B cell (primary cell): Measurements from ENCODE around the gene DYNC1I1. TPM values are rescaled to one million over a fixed set of nuclear protein-coding genes. Genes with fewer than 3 reads are reported as not detected.

Experiments
- ATAC-seq: fragments of 200-7000 bp; cut with Tn5 transposase; one replicate; pipeline ENCODE4 v1.10.0; 2021; ENCODE audit warnings: low read depth, mild to moderate bottlenecking, moderate number of reproducible peaks, moderate library complexity
- CTCF ChIA-PET: fragments of 350-600 bp; sonication (Branson Sonifier 250); formaldehyde crosslinking; loops from one replicate; lab custom pipeline; 2021; ENCODE audit warnings: antibody characterized with exemption, inconsistent platforms; lab: Charles Lee
- POLR2A ChIA-PET: fragments of 350-600 bp; sonication (Branson Sonifier 250); formaldehyde crosslinking; loops from one replicate; lab custom pipeline; 2021; ENCODE audit warnings: antibody characterized with exemption; lab: Charles Lee
- DNase-seq: peaks from one replicate; pipeline ENCODE4 v3.0.0; 2013
- H2AFZ ChIP-seq: 2 replicates; pipeline ENCODE4 v1.6.1; 2012; ENCODE audit warnings: mild to moderate bottlenecking, low read depth, low read length; ENCODE audit not compliant: insufficient read depth, poor library complexity, severe bottlenecking
- H3K27ac ChIP-seq, 2 donors: 1 replicate in 1 of 2; 2 replicates in 1 of 2; pipeline ENCODE4 v1.5.1; 2012 to 2013; ENCODE audit warnings: low read length in 2 of 2, mild to moderate bottlenecking in 2 of 2, moderate library complexity in 1 of 2
- H3K27me3 ChIP-seq, 4 experiments: fragments of 200-600 bp in 1 of 4; sonication (generic) in 1 of 4; replicated peaks in 1 of 4; 1 replicate in 2 of 4; 2 replicates in 2 of 4; pipeline versions ENCODE4 v1.6.1 to v1.7.0; 2013 to 2016; ENCODE audit warnings: low read length in 3 of 4, mild to moderate bottlenecking in 2 of 4, mixed read lengths in 1 of 4, moderate library complexity in 1 of 4; ENCODE audit not compliant: insufficient read depth in 4 of 4, control insufficient read depth in 3 of 4; ENCODE audit errors: control extremely low read depth in 1 of 4
- H3K36me3 ChIP-seq, 2 experiments: replicated peaks in 1 of 2; 1 replicate in 1 of 2; 2 replicates in 1 of 2; pipeline versions ENCODE4 v1.6.1 to v1.7.1; 2013; ENCODE audit warnings: low read length in 1 of 2; ENCODE audit not compliant: insufficient read depth in 2 of 2, control insufficient read depth in 1 of 2; ENCODE audit errors: control extremely low read depth in 1 of 2, extremely low read depth in 1 of 2
- H3K4me1 ChIP-seq, 2 donors: fragments of 200-600 bp in 1 of 2; sonication (generic) in 1 of 2; 1 replicate in 1 of 2; 2 replicates in 1 of 2; pipeline versions ENCODE4 v1.5.1 to v1.6.1; 2013 to 2017; ENCODE audit warnings: low read length in 2 of 2; ENCODE audit not compliant: control insufficient read depth in 2 of 2, insufficient read depth in 2 of 2
- H3K4me2 ChIP-seq: replicated peaks from 2 replicates; pipeline ENCODE3; 2012; ENCODE audit warnings: mild to moderate bottlenecking, low read depth, low read length; ENCODE audit not compliant: poor library complexity, severe bottlenecking
- H3K4me3 ChIP-seq, 5 experiments: fragments of 200-600 bp in 1 of 5; sonication (generic) in 1 of 5; 1 replicate in 3 of 5; 2 replicates in 2 of 5; pipeline versions ENCODE4 v1.5.1 to v1.7.0; 2011 to 2016; ENCODE audit warnings: low read length in 4 of 5, mild to moderate bottlenecking in 4 of 5, low read depth in 2 of 5, control low read depth in 1 of 5, moderate library complexity in 1 of 5; ENCODE audit not compliant: insufficient read depth in 1 of 5; ENCODE audit errors: control extremely low read depth in 1 of 5, extremely low read depth in 1 of 5
- H3K79me2 ChIP-seq: fragments of 200-600 bp; sonication (generic); one replicate; pipeline ENCODE4 v1.6.0; 2016; ENCODE audit warnings: low read length; ENCODE audit not compliant: control insufficient read depth, insufficient read depth
- H3K9ac ChIP-seq: fragments of 200-600 bp; sonication (generic); 2 replicates; pipeline ENCODE4 v1.6.1; 2017; ENCODE audit warnings: mild to moderate bottlenecking, low read length, moderate library complexity
- H3K9me3 ChIP-seq, 3 donors: one replicate each; pipeline versions ENCODE4 v1.6.1 to v1.7.1; 2013; ENCODE audit warnings: low read length in 2 of 3; ENCODE audit not compliant: control insufficient read depth in 2 of 3, insufficient read depth in 1 of 3; ENCODE audit errors: control extremely low read depth in 1 of 3
- H4K20me1 ChIP-seq: 2 replicates; pipeline ENCODE4 v1.6.0; 2012; ENCODE audit warnings: mild to moderate bottlenecking, low read length; ENCODE audit not compliant: insufficient read depth, control insufficient read depth, poor library complexity, severe bottlenecking
- H3K27ac Mint-ChIP-seq: one replicate; pipeline ENCODE4 v1.8.0; 2021; ENCODE audit warnings: mixed read lengths
- H3K27me3 Mint-ChIP-seq: one replicate; pipeline ENCODE4 v1.8.0; 2021; ENCODE audit warnings: mixed read lengths
- H3K4me1 Mint-ChIP-seq: one replicate; pipeline ENCODE4 v1.8.0; 2021; ENCODE audit warnings: mixed read lengths
- H3K4me3 Mint-ChIP-seq: one replicate; pipeline ENCODE4 v1.8.0; 2021; ENCODE audit warnings: mixed read lengths
- H3K9me3 Mint-ChIP-seq: one replicate; pipeline ENCODE4 v1.8.0; 2022; ENCODE audit warnings: mixed read lengths; ENCODE audit not compliant: insufficient read depth
- EZH2 ChIP-seq: IDR thresholded peaks from 2 replicates; pipeline ENCODE4 v1.6.1; 2012; ENCODE audit warnings: borderline replicate concordance, low read depth, mild to moderate bottlenecking, moderate library complexity, low read length; ENCODE audit not compliant: insufficient read depth, poor library complexity, severe bottlenecking
- WGBS: methylation state at CpG from one replicate; pipeline ENCODE4 v1.1.5; 2013; ENCODE audit warnings: missing lambda C conversion rate; ENCODE audit not compliant: insufficient coverage; 5-methylcytosine and 5-hydroxymethylcytosine counted together
- intact Hi-C: fragments of 100-400 bp; cut with micrococcal nuclease; formaldehyde crosslinking; loops from one replicate; pipeline ENCODE4 v1.10.0; 2022
- polyA plus RNA-seq: library from polyadenylated mRNA; depleted of rRNA; stranded (reverse); fragments of >200 nt; gene quantifications from 2 replicates; pipeline ENCODE4 v1.2.3, GENCODE V29; 2012
- total RNA-seq, 2 donors: library from RNA; stranded (reverse); fragments of 120-200 nt in 1 of 2; gene quantifications; 1 replicate in 1 of 2; 2 replicates in 1 of 2; pipeline versions ENCODE4 v1.2.3 to v1.2.4, GENCODE V29; 2013 to 2022
- TF ChIP-seq, protein P1 (sequence below): fragments of 200-600 bp; IDR thresholded peaks from one replicate; pipeline ENCODE4 v1.8.0; 2022; ENCODE audit warnings: antibody characterized with exemption, mild to moderate bottlenecking

The DYNC1I1 gene
- total and polyA plus RNA-seq, 2 donors (not counting 1 experiment from before 2014, with no cell fraction given) = not detected

- Histone ChIP-seq H3K9ac (no peak overlapping the region), H3K4me2 (no peak overlapping the region), H3K27me3 (no peaks in the 10 kb centered on the region), H4K20me1 (no peaks in the 10 kb centered on the region), H3K4me1 (no peaks in the 10 kb centered on the region), H3K27ac (no peak overlapping the region), H3K9me3 (no peaks in the 10 kb centered on the region), H2AFZ (no peak overlapping the region), H3K36me3 (no peaks in the 10 kb centered on the region), H3K4me3 (no peak overlapping the region), H3K79me2 (no peaks in the 10 kb centered on the region)
- Mint-ChIP-seq H3K4me1 (no peaks in the 10 kb centered on the region), H3K4me3 (no peak overlapping the region), H3K9me3 (no peaks in the 10 kb centered on the region), H3K27me3 (peaks cover 13% of the 10 kb centered on the region), H3K27ac (no peak overlapping the region)
- TF ChIP-seq, protein P1, sequence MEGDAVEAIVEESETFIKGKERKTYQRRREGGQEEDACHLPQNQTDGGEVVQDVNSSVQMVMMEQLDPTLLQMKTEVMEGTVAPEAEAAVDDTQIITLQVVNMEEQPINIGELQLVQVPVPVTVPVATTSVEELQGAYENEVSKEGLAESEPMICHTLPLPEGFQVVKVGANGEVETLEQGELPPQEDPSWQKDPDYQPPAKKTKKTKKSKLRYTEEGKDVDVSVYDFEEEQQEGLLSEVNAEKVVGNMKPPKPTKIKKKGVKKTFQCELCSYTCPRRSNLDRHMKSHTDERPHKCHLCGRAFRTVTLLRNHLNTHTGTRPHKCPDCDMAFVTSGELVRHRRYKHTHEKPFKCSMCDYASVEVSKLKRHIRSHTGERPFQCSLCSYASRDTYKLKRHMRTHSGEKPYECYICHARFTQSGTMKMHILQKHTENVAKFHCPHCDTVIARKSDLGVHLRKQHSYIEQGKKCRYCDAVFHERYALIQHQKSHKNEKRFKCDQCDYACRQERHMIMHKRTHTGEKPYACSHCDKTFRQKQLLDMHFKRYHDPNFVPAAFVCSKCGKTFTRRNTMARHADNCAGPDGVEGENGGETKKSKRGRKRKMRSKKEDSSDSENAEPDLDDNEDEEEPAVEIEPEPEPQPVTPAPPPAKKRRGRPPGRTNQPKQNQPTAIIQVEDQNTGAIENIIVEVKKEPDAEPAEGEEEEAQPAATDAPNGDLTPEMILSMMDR = no peak
- no peak for TF ChIP-seq EZH2
- WGBS = 100% methylated on average over 2 of the region's 3 CpGs
- ChIA-PET CTCF (no interaction called here), POLR2A (no interaction called here)
- intact Hi-C loops = no loop called here
- DNase-seq = no peak
- ATAC-seq = no peak
These were observed 29.9 kb downstream of the DYNC1I1 start for GRCh38 chr7:95802270-95802669.

DNA sequence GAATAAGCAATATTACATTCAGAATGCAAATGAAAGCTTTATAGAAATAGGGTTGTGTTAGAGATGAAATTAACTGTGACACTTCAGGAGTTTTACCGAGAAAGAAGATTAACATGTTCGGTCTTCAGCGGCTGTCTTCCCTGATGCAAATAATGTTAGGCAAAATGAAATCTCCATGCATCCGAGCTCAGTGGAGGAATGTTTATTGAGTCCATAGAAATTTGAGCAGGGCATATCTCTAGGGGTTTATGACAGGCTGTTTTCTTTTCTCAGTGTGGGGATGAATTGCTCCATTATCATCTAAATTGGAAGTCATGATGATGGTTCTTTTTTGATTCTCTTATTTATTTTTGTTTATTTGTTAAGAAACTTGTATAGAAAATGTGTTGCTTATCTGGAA lies 31.7 kb downstream of the DYNC1I1 start:
- Histone ChIP-seq H3K79me2 (no peaks in the 10 kb centered on the region), H3K9me3 (no peaks in the 10 kb centered on the region), H3K9ac (no peak overlapping the region), H4K20me1 (no peaks in the 10 kb centered on the region), H3K27me3 (no peaks in the 10 kb centered on the region), H3K36me3 (no peaks in the 10 kb centered on the region), H3K4me2 (no peak overlapping the region), H3K4me1 (no peaks in the 10 kb centered on the region), H3K27ac (no peak overlapping the region), H2AFZ (no peak overlapping the region), H3K4me3 (no peak overlapping the region)
- intact Hi-C loops = no loop called here
- no peaks in the 10 kb centered on the region for H3K4me1 Mint-ChIP-seq
- no peak for TF ChIP-seq EZH2
- TF ChIP-seq, protein P1 = no peak
- no peak for ATAC-seq
- 100% methylated on average over 4 of the region's 4 CpGs for WGBS
- H3K27me3 Mint-ChIP-seq = peaks cover 9% of the 10 kb centered on the region
- ChIA-PET CTCF (no interaction called here), POLR2A (no interaction called here)
- no peak for DNase-seq
- no peak overlapping the region for H3K4me3 Mint-ChIP-seq
- H3K9me3 Mint-ChIP-seq = no peaks in the 10 kb centered on the region
- H3K27ac Mint-ChIP-seq = no peak overlapping the region
